ENCODE data around the gene ZBED4. TPM values are rescaled to one million over a fixed set of nuclear protein-coding genes. Genes with fewer than 3 reads are reported as not detected.
A peak's percentile ranks its signal among the peaks of the same experiment; 100 is the strongest.

Gene ZBED4
- total and polyA plus RNA-seq, 4 donors: 2.1 to 10.3 (median 4.8) TPM

- H3K4me1 ChIP-seq (ENCODE audit: control insufficient read depth in 4 of 4, insufficient read depth in 4 of 4, low read length in 3 of 4): peaks cover 0 to 20% (median 9%) of the 10 kb centered on the region in 4 donors
- H3K36me3 ChIP-seq (ENCODE audit: control insufficient read depth in 4 of 4, insufficient read depth in 3 of 4, low read depth in 1 of 4, low read length in 3 of 4): no peaks in the 10 kb centered on the region
- no peak for DNase-seq (ENCODE audit: low spot score)
- no peaks in the 10 kb centered on the region for H3K27me3 ChIP-seq (ENCODE audit: control insufficient read depth in 4 of 4, insufficient read depth in 4 of 4, low read length in 3 of 4)
- H3K4me3 ChIP-seq (ENCODE audit: low read depth in 1 of 3, low read length in 3 of 3): no peak overlapping the region
- H3K9ac ChIP-seq (ENCODE audit: low read depth in 1 of 2, low read length in 2 of 2): no peak overlapping the region
- WGBS: 87% methylated on average over 19 of the region's 19 CpGs
- TF ChIP-seq, protein P1, sequence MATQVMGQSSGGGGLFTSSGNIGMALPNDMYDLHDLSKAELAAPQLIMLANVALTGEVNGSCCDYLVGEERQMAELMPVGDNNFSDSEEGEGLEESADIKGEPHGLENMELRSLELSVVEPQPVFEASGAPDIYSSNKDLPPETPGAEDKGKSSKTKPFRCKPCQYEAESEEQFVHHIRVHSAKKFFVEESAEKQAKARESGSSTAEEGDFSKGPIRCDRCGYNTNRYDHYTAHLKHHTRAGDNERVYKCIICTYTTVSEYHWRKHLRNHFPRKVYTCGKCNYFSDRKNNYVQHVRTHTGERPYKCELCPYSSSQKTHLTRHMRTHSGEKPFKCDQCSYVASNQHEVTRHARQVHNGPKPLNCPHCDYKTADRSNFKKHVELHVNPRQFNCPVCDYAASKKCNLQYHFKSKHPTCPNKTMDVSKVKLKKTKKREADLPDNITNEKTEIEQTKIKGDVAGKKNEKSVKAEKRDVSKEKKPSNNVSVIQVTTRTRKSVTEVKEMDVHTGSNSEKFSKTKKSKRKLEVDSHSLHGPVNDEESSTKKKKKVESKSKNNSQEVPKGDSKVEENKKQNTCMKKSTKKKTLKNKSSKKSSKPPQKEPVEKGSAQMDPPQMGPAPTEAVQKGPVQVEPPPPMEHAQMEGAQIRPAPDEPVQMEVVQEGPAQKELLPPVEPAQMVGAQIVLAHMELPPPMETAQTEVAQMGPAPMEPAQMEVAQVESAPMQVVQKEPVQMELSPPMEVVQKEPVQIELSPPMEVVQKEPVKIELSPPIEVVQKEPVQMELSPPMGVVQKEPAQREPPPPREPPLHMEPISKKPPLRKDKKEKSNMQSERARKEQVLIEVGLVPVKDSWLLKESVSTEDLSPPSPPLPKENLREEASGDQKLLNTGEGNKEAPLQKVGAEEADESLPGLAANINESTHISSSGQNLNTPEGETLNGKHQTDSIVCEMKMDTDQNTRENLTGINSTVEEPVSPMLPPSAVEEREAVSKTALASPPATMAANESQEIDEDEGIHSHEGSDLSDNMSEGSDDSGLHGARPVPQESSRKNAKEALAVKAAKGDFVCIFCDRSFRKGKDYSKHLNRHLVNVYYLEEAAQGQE (IDR thresholded peaks at IDR 0.05): no peak
- H3K9me3 ChIP-seq (ENCODE audit: control insufficient read depth in 4 of 4, low read length in 3 of 4): no peaks in the 10 kb centered on the region
- no peak overlapping the region for H3K27ac ChIP-seq (ENCODE audit: low read depth in 1 of 2, low read length in 2 of 2)
These were observed 7.8 kb upstream of the ZBED4 start for GRCh38 chr22:49845666-49846459.

DNA sequence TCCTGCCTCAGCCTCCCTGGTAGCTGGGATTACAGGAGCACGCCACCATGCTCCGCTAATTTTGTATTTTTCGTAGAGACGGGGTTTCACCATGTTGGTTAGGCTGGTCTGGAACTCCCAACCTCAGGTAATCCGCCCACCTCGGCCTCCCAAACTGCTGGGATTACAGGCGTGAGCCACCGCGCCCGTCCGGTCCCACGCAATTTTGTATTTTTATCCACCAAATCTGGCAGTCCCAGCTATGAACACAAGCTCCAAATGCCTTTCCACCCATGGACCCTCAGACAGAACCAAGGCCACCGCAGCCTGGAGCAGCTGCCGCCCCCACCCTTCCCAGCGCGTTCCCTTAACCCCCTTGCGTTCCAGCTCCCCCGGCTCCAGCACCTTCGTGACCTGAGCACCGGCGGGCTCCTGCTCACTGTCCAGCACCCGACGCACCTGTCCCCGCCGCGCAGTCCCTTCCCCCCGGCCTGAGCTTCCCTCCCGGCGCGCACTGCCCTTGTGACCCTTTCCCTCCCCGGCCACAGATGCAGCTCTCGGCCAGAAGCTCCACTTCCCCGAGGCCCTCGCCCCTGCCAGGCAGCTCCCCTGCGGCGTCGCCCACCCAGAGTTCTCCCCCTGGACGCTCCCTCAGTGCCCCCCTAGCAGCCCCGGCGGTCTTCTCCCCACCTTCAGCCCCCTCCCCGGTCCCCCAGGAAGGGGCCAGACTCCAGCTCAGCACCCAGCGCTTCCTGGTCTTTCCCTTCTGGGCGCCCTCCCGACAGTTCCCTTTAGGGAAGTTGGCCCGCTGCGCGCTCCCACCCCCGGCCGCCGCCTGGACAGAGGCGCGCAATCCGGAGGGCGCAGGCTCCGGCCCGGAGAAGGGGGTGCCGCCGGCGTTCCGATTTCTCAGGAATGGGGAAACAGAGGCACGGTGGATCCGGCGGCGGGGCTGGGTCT is 5.6 kb upstream of the ZBED4 start:
- WGBS: 21% methylated on average over 64 of the region's 64 CpGs
- Histone ChIP-seq H3K27ac (ENCODE audit: low read depth in 1 of 2, low read length in 2 of 2) (no peak overlapping the region), H3K4me1 (ENCODE audit: control insufficient read depth in 4 of 4, insufficient read depth in 4 of 4, low read length in 3 of 4) (peaks cover 0 to 25% (median 11%) of the 10 kb centered on the region in 4 donors), H3K9me3 (ENCODE audit: control insufficient read depth in 4 of 4, low read length in 3 of 4) (no peaks in the 10 kb centered on the region), H3K36me3 (ENCODE audit: control insufficient read depth in 4 of 4, insufficient read depth in 3 of 4, low read depth in 1 of 4, low read length in 3 of 4) (no peaks in the 10 kb centered on the region), H3K9ac (ENCODE audit: low read depth in 1 of 2, low read length in 2 of 2) (no peak overlapping the region), H3K27me3 (ENCODE audit: control insufficient read depth in 4 of 4, insufficient read depth in 4 of 4, low read length in 3 of 4) (no peaks in the 10 kb centered on the region), H3K4me3 (ENCODE audit: low read depth in 1 of 3, low read length in 3 of 3) (peak overlapping the region in 2 of 3 donors; percentile 30 to 63)
- DNase-seq (ENCODE audit: low spot score): no peak
- TF ChIP-seq CTCF (IDR thresholded peaks at IDR 0.05; ENCODE audit: low read depth, low read length, missing input control) (no peak), HNF4A (conservative IDR thresholded peaks at IDR 0.05) (no peak), RXRA (IDR thresholded peaks at IDR 0.05) (no peak), TAF1 (conservative IDR thresholded peaks at IDR 0.05) (no peak)

- no peaks in the 10 kb centered on the region for H3K27me3 ChIP-seq (ENCODE audit: control insufficient read depth in 4 of 4, insufficient read depth in 4 of 4, low read length in 3 of 4)
- peaks cover 0 to 27% (median 11%) of the 10 kb centered on the region in 4 donors for H3K4me1 ChIP-seq (ENCODE audit: control insufficient read depth in 4 of 4, insufficient read depth in 4 of 4, low read length in 3 of 4)
- WGBS: 1% methylated on average over 51 of the region's 51 CpGs
- H3K36me3 ChIP-seq (ENCODE audit: control insufficient read depth in 4 of 4, insufficient read depth in 3 of 4, low read depth in 1 of 4, low read length in 3 of 4): no peaks in the 10 kb centered on the region
- H3K4me3 ChIP-seq (ENCODE audit: low read depth in 1 of 3, low read length in 3 of 3): peak overlapping the region in 2 of 3 donors; percentile 30 to 63
- no peak overlapping the region for H3K27ac ChIP-seq (ENCODE audit: low read depth in 1 of 2, low read length in 2 of 2)
- DNase-seq (ENCODE audit: low spot score): no peak
- TF ChIP-seq NR2F2 (IDR thresholded peaks at IDR 0.05): no peak
- TF ChIP-seq FOXA2 (IDR thresholded peaks at IDR 0.05): no peak
- TF ChIP-seq, protein P2, sequence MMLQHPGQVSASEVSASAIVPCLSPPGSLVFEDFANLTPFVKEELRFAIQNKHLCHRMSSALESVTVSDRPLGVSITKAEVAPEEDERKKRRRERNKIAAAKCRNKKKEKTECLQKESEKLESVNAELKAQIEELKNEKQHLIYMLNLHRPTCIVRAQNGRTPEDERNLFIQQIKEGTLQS (IDR thresholded peaks at IDR 0.05): no peak
- TF ChIP-seq, protein P3, sequence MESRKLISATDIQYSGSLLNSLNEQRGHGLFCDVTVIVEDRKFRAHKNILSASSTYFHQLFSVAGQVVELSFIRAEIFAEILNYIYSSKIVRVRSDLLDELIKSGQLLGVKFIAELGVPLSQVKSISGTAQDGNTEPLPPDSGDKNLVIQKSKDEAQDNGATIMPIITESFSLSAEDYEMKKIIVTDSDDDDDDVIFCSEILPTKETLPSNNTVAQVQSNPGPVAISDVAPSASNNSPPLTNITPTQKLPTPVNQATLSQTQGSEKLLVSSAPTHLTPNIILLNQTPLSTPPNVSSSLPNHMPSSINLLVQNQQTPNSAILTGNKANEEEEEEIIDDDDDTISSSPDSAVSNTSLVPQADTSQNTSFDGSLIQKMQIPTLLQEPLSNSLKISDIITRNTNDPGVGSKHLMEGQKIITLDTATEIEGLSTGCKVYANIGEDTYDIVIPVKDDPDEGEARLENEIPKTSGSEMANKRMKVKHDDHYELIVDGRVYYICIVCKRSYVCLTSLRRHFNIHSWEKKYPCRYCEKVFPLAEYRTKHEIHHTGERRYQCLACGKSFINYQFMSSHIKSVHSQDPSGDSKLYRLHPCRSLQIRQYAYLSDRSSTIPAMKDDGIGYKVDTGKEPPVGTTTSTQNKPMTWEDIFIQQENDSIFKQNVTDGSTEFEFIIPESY (IDR thresholded peaks at IDR 0.05): no peak
- no peaks in the 10 kb centered on the region for H3K9me3 ChIP-seq (ENCODE audit: control insufficient read depth in 4 of 4, low read length in 3 of 4)
- no peak overlapping the region for H3K9ac ChIP-seq (ENCODE audit: low read depth in 1 of 2, low read length in 2 of 2)
These were observed 4.9 kb upstream of the ZBED4 start for GRCh38 chr22:49848690-49849160.
